A549 (cell line): Measurements from ENCODE around the gene RAP1A.
"Not testable (repeated sequence)": the region's sequence is repeated elsewhere in the genome, so short reads cannot be mapped to it uniquely, and the experiment has no call there.

Source experiments
- CHD4 ChIP-seq: fragments of 200-600 bp; sonication (generic); IDR thresholded peaks from 2 replicates; pipeline ENCODE4 v1.6.1; 2016; ENCODE audit warnings: antibody characterized with exemption, mild to moderate bottlenecking, borderline replicate concordance
- CTCF ChIP-seq: fragments of >200 bp; sonication (Bioruptor Twin); formaldehyde crosslinking; IDR thresholded peaks from 3 replicates; pipeline ENCODE4 v1.5.1; 2016
- EP300 ChIP-seq, 2 experiments: fragments of >200 bp; sonication (Bioruptor Twin); formaldehyde crosslinking; IDR thresholded peaks; 2 replicates in 1 of 2; 3 replicates in 1 of 2; pipeline ENCODE4 v1.6.1; 2016 to 2017
- POLR2A ChIP-seq: IDR thresholded peaks from 2 replicates; pipeline ENCODE4 v1.6.1; 2012; ENCODE audit warnings: mild to moderate bottlenecking, low read length
- REST ChIP-seq: fragments of 200-600 bp; sonication (generic); IDR thresholded peaks from 2 replicates; pipeline ENCODE4 v1.6.1; 2016; ENCODE audit warnings: antibody characterized with exemption, mild to moderate bottlenecking, moderate library complexity
- SMC3 ChIP-seq: fragments of >200 bp; sonication (Bioruptor Twin); formaldehyde crosslinking; IDR thresholded peaks from 3 replicates; pipeline ENCODE4 v1.6.1; 2018; ENCODE audit warnings: inconsistent platforms
- ZC3H11A ChIP-seq: fragments of 450-650 bp; IDR thresholded peaks from 2 replicates; pipeline ENCODE4 v1.6.1; 2014; ENCODE audit warnings: antibody characterized with exemption, mild to moderate bottlenecking

GRCh38 chr1:111632771-111633170, 13.2 kb downstream of the RAP1A start:
- not testable (repeated sequence) for TF ChIP-seq ZC3H11A; CTCF; EP300 (IDR thresholded peaks at IDR 0.05); POLR2A; SMC3; CHD4; REST
